K562 (cell line): ENCODE results near the gene FGF12. TPM values are rescaled to one million over a fixed set of nuclear protein-coding genes. Genes with fewer than 3 reads are reported as not detected.
A peak's percentile ranks its signal among the peaks of the same experiment; 100 is the strongest.

Source experiments
- ATAC-seq: fragments of 200-7000 bp; cut with Tn5 transposase; 3 replicates; pipeline ENCODE4 v1.9.1; 2020; ENCODE audit warnings: moderate library complexity
- BruUV-seq: library from RNA; stranded (reverse); fragments of 400-500 nt; replicated peaks from 2 replicates; lab custom pipeline; 2021; lab: Mats Ljungman, UMichigan
- CTCF ChIA-PET: fragments of 300-600 bp; formaldehyde crosslinking; extraction: SDS; loops from one replicate; lab custom pipeline; 2021; ENCODE audit warnings: low intra/inter-chr PET ratio; lab: Yijun Ruan, JAX
- POLR2A ChIA-PET: fragments of 300-600, 350-650 bp; sonication (Branson Sonifier 250); formaldehyde crosslinking; extraction: SDS; loops from one replicate; lab custom pipeline; 2021; ENCODE audit warnings: antibody characterized with exemption, inconsistent platforms; lab: Yijun Ruan, JAX
- DNase-seq, 4 experiments: peaks; one replicate each; pipeline versions ENCODE4 v3.0.0 to v3.0.0-alpha.2; 2011 to 2018; ENCODE audit warnings: low spot score in 3 of 4, mixed read lengths in 3 of 4; ENCODE audit errors: extremely low read depth in 1 of 4
- FAIRE-seq: peaks from 2 replicates; lab custom pipeline; 2011; peaks lifted over from hg19 to GRCh38; lab: Jason Lieb, UNC
- H2AFZ ChIP-seq: 2 replicates; pipeline ENCODE4 v1.6.0; 2011; ENCODE audit warnings: low read depth, low read length, control low read depth, inconsistent platforms
- H3K27ac ChIP-seq: fragments of 200-600 bp; 3 replicates; pipeline ENCODE4 v1.8.0; 2011; ENCODE audit warnings: low read depth, mild to moderate bottlenecking, control low read depth, inconsistent platforms, low read length, moderate library complexity, mixed read lengths; ENCODE audit errors: extremely low read depth
- H3K27me3 ChIP-seq, 2 experiments: fragments of 300-600 bp in 1 of 2; 2 replicates in 1 of 2; 3 replicates in 1 of 2; pipeline versions ENCODE4 v1.6.0 to v1.8.0; 2011; ENCODE audit warnings: inconsistent platforms in 2 of 2, low read length in 2 of 2, mild to moderate bottlenecking in 1 of 2, mixed read lengths in 1 of 2, moderate library complexity in 1 of 2; ENCODE audit not compliant: control insufficient read depth in 2 of 2, insufficient read depth in 2 of 2
- H3K36me3 ChIP-seq: fragments of 300-600 bp; 3 replicates; pipeline ENCODE4 v1.8.0; 2011; ENCODE audit warnings: mild to moderate bottlenecking, low read length, inconsistent platforms; ENCODE audit not compliant: control insufficient read depth, insufficient read depth
- H3K4me1 ChIP-seq, 2 experiments: fragments of 200-600 bp in 1 of 2; replicated peaks in 1 of 2; 2 replicates in 1 of 2; 3 replicates in 1 of 2; pipeline versions ENCODE4 v1.5.1 to v1.8.0; 2011; ENCODE audit warnings: inconsistent platforms in 2 of 2, low read length in 2 of 2, mild to moderate bottlenecking in 1 of 2, mixed read lengths in 1 of 2, moderate library complexity in 1 of 2; ENCODE audit not compliant: control insufficient read depth in 2 of 2, insufficient read depth in 2 of 2
- H3K4me2 ChIP-seq: 2 replicates; pipeline ENCODE4 v1.6.1; 2011; ENCODE audit warnings: low read length, control low read depth, inconsistent platforms, mixed read lengths; ENCODE audit not compliant: insufficient read depth
- H3K4me3 ChIP-seq: fragments of 200-600 bp; sonication (generic), shearing (Covaris generic); 2 replicates; pipeline ENCODE4 v1.5.1; 2016; ENCODE audit warnings: control low read depth, inconsistent platforms
- H3K79me2 ChIP-seq: fragments of 200-600 bp; 3 replicates; pipeline ENCODE4 v1.8.0; 2011; ENCODE audit warnings: low read length, inconsistent platforms; ENCODE audit not compliant: control insufficient read depth, insufficient read depth
- H3K9ac ChIP-seq, 2 experiments: 2 replicates each; pipeline versions ENCODE4 v1.6.0 to v1.6.1; 2011; ENCODE audit warnings: low read depth in 2 of 2, low read length in 2 of 2, control low read depth in 1 of 2, inconsistent platforms in 1 of 2, mild to moderate bottlenecking in 1 of 2, mixed read lengths in 1 of 2; ENCODE audit not compliant: insufficient read depth in 1 of 2
- H3K9me1 ChIP-seq: one replicate; pipeline ENCODE4 v1.6.0; 2011; ENCODE audit warnings: inconsistent platforms, mild to moderate bottlenecking, low read length, moderate library complexity; ENCODE audit not compliant: control insufficient read depth, insufficient read depth
- H3K9me3 ChIP-seq: replicated peaks from 2 replicates; pipeline ENCODE4 v1.5.1; 2011; ENCODE audit warnings: low read depth, low read length, inconsistent platforms; ENCODE audit not compliant: control insufficient read depth, insufficient read depth
- H4K20me1 ChIP-seq: replicated peaks from 2 replicates; pipeline ENCODE4 v1.6.1; 2011; ENCODE audit warnings: low read length, inconsistent platforms, mixed read lengths; ENCODE audit not compliant: control insufficient read depth, insufficient read depth
- ARID1B ChIP-seq: fragments of 450-650 bp; IDR thresholded peaks from 2 replicates; pipeline ENCODE4 v1.6.1; 2016; ENCODE audit warnings: antibody characterized with exemption, mild to moderate bottlenecking, inconsistent platforms
- CREM ChIP-seq: IDR thresholded peaks from 2 replicates; pipeline ENCODE4 v1.6.1; 2014; ENCODE audit warnings: antibody characterized with exemption, low read depth
- ETV1 ChIP-seq: fragments of 450-650 bp; conservative IDR thresholded peaks from 2 replicates; pipeline ENCODE4 v1.6.1; 2016; ENCODE audit warnings: missing genetic modification characterization, control low read depth, low read depth, missing compliant biosample characterization
- KLF1 ChIP-seq: fragments of 450-650 bp; IDR thresholded peaks from 2 replicates; pipeline ENCODE4 v1.6.1; 2016; ENCODE audit warnings: missing genetic modification characterization, missing compliant biosample characterization
- RB1 ChIP-seq: fragments of 450-650 bp; IDR thresholded peaks from 2 replicates; pipeline ENCODE4 v1.6.1; 2017; ENCODE audit warnings: low read depth, mild to moderate bottlenecking
- SPI1 ChIP-seq: IDR thresholded peaks from 2 replicates; pipeline ENCODE4 v1.6.1; 2011; ENCODE audit warnings: low read depth, low read length, control low read depth, borderline replicate concordance
- SRSF7 ChIP-seq: fragments of 200-400 bp; formaldehyde crosslinking; optimal IDR thresholded peaks from 2 replicates; pipeline ENCODE3; 2017; ENCODE audit warnings: mild to moderate bottlenecking, low read depth, low read length
- ZNF124 ChIP-seq: sonication (generic); formaldehyde crosslinking; IDR thresholded peaks from 2 replicates; pipeline ENCODE4 v1.8.1; 2022; ENCODE audit warnings: missing genetic modification reagents
- ZNF707 ChIP-seq: fragments of 250-450 bp; sonication (Bioruptor Pico); conservative IDR thresholded peaks from 2 replicates; pipeline ENCODE4 v1.8.0; 2022; ENCODE audit warnings: inconsistent platforms, mild to moderate bottlenecking, moderate library complexity
- WGBS: fragments of 100-300 bp; shearing (Covaris generic); methylation state at CpG from one replicate; pipeline ENCODE4 v1.1.6; 2016; ENCODE audit warnings: low coverage, mixed read lengths; ENCODE audit not compliant: insufficient coverage; ENCODE audit errors: missing lambda C conversion rate; 5-methylcytosine and 5-hydroxymethylcytosine counted together
- in situ Hi-C: fragments of 300-500 bp; cut with MboI; formaldehyde crosslinking; loops from 4 replicates; pipeline ENCODE4 v1.15.0; 2018; ENCODE audit warnings: inconsistent platforms, mixed read lengths
- intact Hi-C: fragments of 100-400 bp; cut with micrococcal nuclease; formaldehyde crosslinking; loops from 2 replicates; pipeline ENCODE4 v1.14.2; 2022
- polyA plus RNA-seq, 8 experiments: library from polyadenylated mRNA; depleted of rRNA in 4 of 8; stranded (reverse) in 5 of 8; unstranded in 3 of 8; fragments of >200 nt; fragmentation: Nextera tagmentation in 2 of 8; fragmentation: Illumina TruSeq in 1 of 8; extraction: Ambion mirVana in 2 of 8; extraction: Trizol in 1 of 8; gene quantifications; 2 replicates each; pipeline versions ENCODE4 v1.2.1 to v1.2.3, GENCODE V29; 2011 to 2014; ENCODE audit warnings: inconsistent platforms in 1 of 8, missing spikeins in 1 of 8
- total RNA-seq, 7 experiments: library from RNA; depleted of rRNA in 6 of 7; stranded (reverse); fragments of >200 nt in 6 of 7; fragmentation: Illumina TruSeq in 2 of 7; extraction: Trizol in 2 of 7; gene quantifications; 2 replicates each; pipeline versions ENCODE4 v1.2.1 to v1.2.3, GENCODE V29; 2011 to 2021; ENCODE audit warnings: low replicate concordance in 1 of 7

Gene FGF12
- total and polyA plus RNA-seq, 9 of the 15 experiments (the other 6 are each of a cell fraction or from before 2014, with no cell fraction given), result not detected

DNA sequence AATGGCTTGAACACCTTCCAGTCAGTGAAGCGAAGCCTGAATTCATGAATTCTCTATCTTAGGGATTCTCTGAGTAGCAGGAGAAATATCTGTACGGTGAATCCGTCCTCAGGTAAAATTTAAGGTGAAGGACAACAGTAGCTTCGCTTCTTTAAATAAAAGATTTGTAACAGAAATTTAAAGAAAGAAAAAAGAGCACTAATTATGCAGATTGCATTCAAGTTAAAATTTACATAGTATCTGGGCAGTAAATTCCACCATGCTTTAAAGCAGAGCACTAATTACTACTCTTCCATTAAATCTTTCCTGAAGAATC is 282.6 kb downstream of the FGF12 start:
- Histone ChIP-seq H4K20me1 (no peaks in the 10 kb centered on the region), H3K9me3 (no peaks in the 10 kb centered on the region), H3K4me3 (no peak overlapping the region), H3K79me2 (no peaks in the 10 kb centered on the region), H3K36me3 (no peaks in the 10 kb centered on the region), H3K9ac (no peak overlapping the region), H3K9me1 (no peaks in the 10 kb centered on the region), H3K27ac (no peak overlapping the region), H2AFZ (0 out of 2 replicates have a peak overlapping the region, but pooled peaks have one; percentile 49), H3K4me1 (no peaks in the 10 kb centered on the region), H3K4me2 (no peak overlapping the region), H3K27me3 (no peaks in the 10 kb centered on the region)
- no peak for TF ChIP-seq ZNF707
- no peak for TF ChIP-seq CREM
- no peak for TF ChIP-seq ETV1 (tag)
- TF ChIP-seq RB1, result no peak
- TF ChIP-seq KLF1, result no peak
- TF ChIP-seq SPI1, result no peak
- no peak for TF ChIP-seq SRSF7
- TF ChIP-seq ARID1B, result no peak
- no peak for TF ChIP-seq ZNF124 (CRISPR knock-in tag)
- ChIA-PET POLR2A (interaction anchor here (0.6 kb wide), 1 partner anchor 920 kb away, joined by 4 read pairs; no protein-coding TSS in a partner anchor), CTCF (interaction anchor here (0.6 to 0.9 kb wide), 2 partner anchors 1025 to 1028 kb away, joined by 4 to 6 read pairs; no protein-coding TSS in a partner anchor)
- FAIRE-seq (no peak), ATAC-seq (no peak), DNase-seq (no peak)
- WGBS, result 5% methylated on average over 4 of the region's 4 CpGs
- BruUV-seq, result no TSS peak
- intact Hi-C loops, result loop anchor here (1.0 to 10.0 kb wide), 6 partner anchors 257 to 1632 kb away; no protein-coding TSS in a partner anchor
- in situ Hi-C loops, result loop anchor here (10.0 kb wide), 1 partner anchor 1030 kb away; no protein-coding TSS in a partner anchor
